ENCODE data around the gene AHRR.

The AHRR gene

DNA sequence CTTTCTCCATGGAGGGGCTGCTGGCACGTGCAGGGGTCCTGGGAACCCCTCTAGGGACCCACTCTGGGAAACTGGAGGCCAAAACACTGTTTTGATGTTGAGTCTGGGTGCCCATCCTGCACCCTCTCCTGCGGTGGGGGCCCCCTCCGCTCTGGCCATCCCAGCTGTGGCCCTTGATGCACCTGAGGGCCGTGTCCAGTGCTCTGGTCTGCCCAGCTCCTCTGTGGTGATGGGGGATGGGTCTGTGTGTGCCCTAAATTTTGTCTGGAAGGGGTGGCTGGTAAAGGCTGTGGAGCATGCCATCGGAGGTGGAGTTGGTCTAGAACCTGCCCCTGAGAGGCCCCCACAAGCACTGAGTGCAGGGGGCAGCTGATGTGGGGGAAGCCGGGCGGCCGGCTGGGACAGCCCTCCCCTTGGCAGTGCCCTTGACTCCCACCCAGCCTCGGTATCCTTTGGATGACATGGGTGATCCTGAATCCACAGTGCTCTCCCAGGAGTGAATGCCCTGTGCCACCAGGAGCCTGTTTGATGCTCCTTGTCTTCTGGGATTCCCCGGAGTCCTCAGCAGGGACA is 26.3 kb downstream of the AHRR start:
- no peak for DNase-seq

DNA sequence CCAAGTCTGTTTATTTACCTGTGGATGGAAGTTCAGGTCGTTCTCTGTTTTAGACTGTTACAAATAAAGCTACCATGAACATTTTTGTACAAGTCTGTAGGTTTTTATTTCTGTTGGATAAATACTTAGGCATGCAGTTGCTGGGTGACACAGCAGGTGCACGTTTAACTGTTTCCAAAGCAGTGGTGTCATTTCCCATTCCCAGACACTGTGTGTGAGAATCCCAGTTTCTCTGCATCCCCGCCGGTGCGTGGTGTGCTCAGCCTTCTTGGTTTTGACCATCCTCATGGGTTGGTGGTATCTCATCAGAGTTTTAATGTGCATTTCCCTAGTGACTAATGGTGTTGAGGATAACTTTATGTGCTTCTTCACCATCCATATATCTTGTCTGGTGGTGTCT is 27.2 kb downstream of the AHRR start:
- DNase-seq: no peak

DNA sequence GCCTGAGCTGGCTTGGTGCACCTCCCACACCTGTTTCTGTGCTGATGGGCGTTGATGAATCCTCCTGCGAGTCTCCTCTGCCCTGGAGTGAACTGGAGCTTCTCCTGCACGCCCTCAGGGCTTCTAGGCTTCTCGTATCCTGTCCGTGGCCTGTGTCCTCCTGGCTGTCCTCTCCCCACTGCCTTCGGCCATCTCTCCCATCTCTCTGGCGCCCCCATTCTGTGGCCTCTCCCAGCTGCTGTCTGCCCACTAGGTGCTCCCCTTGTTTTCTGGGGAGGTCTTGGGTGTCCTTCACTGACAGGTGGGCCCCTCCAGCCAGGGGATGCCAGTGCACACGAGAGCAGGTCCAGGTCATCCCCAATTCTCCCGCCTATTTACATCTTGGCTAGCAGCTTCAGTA is 28.8 kb downstream of the AHRR start:
- DNase-seq: no peak

DNA sequence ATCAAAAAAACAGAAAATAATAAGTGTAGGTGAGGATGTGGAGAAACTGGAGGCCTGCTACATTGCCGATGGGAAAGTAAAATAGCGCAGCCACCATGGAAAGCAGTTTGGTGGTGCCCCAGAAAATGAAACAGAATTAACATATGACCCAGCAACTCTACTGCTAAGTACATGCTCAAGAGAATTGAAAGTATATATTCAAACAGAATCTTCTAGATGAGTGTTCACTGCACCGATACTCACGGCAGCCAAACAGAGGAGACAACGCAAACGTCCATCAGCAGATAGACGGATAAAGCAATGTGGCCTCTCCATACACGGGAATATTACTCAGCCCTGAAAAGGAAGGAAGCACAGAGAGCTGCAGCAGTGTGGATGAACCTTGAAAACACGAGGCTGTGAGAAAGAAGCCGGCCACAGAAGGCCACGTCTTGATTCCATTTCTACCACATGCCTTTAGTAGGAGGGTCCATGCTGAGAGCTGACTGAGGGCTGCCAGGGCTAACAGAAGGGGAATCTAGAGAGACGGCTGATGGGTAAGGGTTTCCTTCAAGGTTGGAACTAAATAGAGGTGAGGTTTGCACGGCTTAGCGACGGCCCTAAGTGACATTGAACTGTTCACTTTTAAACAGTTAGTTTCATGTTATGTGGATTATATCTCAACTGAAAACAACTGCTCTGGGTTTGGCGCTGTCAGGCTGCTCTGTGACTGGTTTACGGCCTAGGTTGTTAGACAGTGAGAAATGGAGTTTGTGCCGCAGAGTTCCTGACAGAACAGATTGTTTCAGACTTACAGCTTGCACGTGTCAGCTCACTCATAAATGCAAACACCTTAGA is 29.8 kb downstream of the AHRR start:
- no peak for DNase-seq

DNA sequence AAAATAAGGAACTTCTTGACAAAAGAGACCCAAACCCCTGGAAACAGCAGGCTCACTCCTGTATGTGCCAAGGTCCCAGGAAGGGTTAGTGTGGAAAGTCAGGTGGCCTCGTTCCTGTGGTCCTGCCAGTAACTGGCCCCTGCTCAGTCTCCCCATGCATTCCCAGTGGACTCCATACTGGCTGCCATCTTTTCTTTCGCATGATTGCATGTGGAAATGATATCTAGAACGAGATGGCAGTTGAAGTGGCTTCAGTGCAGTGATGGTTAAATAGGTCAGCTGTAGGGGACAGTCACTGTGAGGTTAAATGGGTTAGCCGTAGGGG is 30.4 kb downstream of the AHRR start:
- no peak for DNase-seq

DNA sequence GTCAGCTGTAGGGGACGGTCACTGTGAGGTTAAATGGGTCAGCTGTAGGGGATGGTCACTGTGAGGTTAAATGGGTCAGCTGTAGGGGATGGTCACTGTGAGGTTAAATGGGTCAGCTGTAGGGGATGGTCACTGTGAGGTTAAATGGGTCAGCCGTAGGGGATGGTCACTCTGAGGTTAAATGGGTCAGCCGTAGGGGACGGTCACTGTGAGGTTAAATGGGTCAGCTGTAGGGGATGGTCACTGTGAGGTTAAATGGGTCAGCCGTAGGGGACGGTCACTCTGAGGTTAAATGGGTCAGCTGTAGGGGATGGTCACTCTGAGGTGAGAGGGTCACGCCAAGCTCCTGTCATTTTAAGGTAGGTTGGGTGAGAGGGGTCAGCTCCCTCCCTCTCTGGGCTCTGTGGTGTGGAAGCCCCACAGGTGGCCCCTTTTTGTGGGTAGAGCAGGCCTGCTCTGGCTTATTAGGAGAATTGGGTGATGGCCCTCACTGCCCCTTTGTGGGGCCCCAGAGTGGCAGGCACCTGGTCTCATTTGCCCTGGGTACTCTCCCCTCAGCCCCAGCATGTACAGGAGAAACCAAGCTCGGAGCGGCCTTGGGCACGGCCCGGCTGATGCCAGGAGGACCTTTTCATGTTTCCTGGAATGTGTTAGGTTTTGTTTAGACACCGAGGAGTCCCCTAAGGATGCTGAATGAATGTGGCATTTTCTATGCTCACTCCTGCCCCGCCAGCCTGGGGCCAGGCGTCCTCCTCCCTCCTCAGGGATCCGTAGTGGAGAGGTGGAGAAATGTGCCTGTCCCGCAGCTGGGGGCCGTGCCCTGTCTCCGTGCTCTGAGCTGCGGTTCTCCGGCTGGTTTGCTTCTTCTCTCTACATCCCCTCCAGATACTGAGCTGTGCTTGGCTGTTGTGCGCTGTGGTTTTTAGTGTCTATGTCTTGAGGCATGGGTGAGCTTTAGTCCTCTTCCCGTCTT is 31.4 kb downstream of the AHRR start:
- no peak for DNase-seq

DNA sequence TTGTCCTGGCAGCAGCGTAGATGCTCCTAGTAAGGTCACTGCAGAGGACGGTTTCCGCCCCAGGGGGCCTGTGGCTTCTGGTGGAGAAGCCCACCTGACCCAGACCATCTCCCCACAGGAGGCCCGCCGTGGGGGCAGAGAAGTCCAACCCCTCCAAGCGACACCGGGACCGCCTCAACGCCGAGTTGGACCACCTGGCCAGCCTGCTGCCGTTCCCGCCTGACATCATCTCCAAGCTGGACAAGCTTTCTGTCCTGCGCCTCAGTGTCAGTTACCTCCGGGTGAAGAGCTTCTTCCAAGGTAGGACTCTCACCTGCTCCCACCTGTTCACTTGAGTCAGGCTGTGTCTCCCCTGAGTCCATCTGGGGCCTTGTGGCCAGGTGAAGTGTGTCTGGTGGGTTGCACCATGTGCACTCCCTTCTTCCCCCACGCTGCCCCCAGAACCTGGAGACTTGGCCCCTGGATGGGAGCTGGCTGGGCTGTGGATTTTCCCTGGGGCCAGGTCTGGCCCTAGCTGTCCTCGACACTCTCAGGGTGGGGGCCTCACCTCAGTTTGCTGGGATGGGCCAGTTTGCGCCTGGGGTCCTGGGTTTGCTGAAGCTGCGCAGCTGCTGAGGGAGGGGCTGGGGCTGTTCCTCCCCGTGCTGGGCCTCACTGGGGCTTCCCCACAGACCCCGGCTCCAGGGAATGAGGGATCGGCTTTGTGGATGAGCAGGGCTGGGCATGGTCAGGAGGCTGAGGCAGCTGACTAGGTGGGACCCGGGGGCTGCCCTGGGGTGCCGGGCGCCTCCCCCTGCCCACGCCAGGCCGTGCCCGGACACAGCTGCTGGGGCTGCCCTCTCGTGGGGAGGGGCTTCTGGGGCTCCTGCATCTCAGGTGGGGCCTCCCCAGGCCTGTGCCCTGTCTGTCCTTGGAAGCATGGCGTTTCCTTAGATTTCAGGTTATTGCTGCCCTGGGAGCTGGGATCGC is 32.4 kb downstream of the AHRR start:
- no peak for DNase-seq

DNA sequence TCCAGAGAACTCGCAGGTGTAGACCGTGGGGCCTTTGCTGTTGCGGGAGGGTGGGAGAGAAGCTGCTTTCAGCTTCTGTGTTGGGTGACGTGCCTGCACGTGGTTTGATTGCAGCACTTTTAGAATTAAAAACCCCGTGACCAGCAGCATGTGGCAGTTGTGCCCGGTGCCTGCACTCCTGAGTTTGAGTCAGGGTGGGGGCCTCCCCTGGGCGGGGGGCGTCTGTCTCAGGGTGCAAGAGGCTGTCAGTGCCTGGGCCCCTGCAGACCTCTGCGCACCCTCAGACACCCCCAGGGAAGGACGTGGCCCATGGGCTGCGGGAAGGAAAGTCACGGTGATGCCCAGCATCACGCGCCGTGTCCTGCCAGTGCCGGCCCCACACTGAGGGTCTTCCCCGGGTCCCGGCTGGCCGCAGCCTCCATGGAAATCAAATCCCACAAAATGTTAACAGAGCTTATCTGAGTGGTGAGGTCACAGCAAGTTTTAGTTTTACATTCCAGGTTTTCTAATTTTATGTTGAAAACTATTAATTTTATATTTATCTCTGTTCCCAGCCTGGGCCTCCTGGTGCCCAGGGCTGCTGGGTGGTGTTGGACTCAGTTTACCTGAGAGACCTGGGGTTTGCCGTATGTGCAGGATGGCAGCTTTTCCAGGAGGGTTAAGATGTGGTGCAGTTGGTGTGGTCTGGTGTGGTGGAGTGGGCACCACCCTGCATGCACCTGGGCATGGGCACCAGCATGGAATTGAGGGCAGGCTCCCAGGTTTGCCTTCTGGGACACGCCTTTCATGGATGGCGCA is 33.3 kb downstream of the AHRR start:
- no peak for DNase-seq

DNA sequence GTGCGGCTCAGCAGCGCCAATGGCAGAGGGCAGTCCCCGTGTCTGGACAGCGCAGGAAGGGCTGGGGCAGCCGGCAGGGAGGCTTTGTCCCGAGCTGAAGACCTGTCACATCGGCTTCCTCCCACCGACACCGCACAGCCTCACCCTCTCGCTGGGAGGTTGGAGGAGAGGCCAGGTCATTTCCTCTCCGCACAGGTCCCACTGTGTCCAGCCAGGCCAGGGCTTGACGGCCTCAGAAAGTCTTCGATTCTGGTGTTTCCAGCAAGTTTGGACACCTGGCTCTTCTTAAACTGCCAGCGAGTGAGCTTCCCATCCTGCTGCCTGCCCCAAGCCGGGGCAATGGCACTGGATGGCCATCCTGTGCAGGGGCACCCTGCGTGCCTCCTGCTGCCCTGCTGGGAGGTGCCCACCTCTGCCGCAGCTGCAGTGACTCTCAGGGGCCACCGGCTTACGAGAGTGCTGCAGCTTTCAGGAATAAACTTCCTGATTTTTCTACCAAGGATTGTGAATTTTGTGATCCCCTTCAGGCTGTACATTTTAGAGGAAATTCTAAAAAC is 33.9 kb downstream of the AHRR start:
- no peak for DNase-seq

DNA sequence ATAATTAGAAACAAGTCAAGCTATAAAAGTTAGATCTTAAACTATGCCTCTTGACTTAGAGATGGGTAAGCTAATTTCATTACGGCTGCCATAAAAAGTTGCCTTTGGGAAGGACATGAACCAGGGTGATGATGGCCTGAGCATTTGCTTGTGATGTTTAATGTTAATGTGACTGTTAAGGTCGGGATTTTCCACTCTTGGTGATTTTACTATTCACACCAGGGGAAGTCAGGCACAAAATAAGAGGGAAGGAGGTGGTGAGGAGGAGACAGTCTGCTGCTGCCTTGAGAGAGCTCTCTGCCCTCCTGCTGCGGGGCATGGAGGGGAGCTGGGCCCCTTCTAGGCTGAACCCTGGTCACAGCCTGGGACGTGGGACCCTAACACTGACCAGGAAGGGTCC is 34.4 kb downstream of the AHRR start:
- DNase-seq: no peak

DNA sequence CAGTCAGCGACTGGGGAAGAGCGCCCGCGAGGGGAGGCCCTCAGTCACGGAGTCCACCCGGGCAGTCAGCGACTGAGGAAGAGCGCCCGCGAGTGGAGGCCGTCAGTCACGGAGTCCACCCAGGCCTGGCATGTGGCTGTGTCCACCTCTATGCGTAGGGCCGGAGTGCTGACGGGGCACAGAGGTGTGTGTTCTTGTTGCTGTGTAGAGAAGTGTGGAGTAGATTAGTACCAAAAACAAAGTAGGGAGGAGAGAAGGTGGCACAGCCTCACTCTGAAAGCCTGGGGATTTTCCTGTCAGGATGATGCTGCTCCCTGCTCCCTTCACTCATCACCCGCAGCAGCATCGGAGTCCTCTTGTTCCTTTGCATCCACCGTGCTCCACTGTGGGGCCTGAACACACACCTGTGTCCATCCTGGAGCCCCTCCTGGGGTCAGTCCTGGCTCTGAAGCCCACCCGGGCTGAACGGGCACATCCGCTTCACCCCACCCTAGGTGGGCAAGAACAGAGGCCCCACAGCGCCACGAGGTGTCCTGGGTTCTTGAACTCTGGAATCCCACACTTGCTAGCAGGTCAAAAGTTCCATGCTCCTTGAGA is 37.9 kb downstream of the AHRR start:
- DNase-seq: no peak

DNA sequence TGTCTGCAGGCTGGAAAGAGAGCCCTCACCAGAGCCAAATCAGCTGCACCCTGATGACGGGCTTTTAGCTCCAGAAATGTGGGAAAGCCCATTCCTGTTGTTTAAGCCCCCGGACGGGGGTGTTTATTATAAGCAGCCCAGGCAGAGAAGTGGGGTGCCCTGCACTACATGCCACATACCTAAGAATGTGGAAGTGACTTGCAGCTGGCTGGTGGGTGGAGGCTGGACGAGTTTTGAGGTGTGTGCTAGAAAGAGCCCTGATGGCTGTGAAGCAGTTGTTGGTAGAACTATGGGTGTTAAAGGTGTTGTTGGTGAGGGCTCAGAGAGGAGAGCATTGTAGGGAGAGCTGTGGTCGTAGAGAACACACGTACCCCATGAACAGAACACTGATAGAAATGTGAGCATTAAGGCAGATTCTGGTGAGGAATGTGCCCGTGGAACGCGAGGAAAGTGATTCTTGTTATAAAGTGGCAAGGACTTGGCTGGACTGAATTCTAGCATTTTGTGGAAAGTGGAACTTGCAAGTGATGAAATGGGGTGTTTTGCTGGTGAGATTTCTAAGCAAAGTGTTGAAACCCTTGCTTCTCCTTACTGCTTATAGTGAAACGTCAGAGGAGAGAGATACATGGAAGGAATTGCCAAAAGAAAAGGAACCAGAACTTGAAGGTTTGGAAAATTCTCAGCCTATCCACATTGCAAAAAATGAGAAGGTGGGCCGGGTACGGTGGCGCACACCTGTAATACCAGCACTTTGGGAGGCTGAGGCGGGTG is 38.9 kb downstream of the AHRR start:
- no peak for DNase-seq

DNA sequence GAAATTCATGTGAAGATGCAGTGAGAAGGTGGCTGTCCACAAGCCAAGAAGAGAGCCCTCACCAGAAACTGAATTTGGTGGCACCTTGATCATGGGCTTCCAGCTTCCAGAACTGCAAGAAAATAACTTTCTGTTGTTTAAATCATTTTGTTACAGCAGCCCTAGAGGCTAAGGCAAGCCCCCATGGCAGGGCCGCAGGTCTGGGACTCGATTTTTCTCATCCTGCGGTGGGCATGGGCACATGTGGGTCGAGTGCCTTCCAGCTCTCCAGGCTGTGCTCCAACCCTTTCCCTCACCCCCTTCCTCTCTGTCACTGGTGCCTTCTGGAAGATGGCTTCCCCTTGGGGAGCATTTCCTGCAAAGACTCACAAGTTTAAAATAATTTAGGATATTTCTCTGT is 40.7 kb downstream of the AHRR start:
- DNase-seq: no peak

DNA sequence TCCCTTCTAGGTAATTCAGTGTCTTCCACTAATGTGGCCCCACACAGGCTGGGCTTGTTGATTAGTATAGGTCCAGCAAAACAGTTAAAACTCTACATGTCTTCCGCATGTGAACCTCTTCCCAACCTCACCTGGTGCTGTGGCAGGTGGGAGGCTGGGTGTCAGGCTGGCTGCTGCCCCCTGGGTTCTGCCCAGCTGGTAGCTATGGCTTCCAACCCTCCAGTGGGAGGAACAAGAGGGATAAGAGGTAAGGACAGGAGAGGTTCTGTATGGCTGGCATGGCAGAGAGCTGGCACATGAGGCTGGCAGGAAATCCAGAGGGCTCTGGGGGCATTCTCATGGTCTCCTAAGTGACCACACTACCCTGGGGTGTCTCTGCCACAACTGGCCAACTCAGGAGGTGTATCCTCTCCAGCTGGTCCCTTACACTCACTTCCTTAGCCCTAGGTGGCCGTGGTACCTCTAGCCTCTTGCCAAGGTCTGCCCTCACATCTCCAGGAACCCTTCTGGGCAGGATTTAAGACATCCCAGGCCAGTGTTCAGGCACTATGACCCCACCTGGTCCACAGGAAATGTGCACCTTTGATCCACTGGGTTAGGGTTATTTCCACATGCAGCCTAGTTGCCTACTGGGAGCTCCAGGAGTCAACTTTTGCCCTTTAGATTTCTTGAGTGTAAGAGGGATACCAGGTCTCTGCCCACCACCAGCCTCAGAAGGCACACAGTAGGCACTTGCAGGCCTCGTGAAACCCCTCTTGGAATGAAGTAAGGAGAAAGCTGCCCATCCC is 41.7 kb downstream of the AHRR start:
- DNase-seq: no peak

DNA sequence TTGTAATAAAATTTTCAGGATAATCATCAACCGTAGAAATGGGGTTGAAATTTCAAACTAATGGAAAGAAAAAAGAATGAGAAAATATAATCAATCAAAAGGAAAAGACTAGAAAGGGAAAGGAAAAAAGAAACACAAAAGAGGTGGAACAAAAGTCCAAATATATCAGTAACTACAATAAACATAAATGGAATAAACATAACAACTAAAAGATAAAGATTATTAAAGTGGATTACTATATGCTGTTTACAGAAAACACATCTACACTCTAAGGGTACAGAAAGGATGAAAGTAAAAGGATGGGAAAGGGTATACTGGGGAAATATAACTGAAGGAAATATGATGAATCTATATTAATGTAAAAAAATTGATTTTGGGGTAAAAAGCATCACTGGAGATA is 43.0 kb downstream of the AHRR start:
- DNase-seq: no peak

DNA sequence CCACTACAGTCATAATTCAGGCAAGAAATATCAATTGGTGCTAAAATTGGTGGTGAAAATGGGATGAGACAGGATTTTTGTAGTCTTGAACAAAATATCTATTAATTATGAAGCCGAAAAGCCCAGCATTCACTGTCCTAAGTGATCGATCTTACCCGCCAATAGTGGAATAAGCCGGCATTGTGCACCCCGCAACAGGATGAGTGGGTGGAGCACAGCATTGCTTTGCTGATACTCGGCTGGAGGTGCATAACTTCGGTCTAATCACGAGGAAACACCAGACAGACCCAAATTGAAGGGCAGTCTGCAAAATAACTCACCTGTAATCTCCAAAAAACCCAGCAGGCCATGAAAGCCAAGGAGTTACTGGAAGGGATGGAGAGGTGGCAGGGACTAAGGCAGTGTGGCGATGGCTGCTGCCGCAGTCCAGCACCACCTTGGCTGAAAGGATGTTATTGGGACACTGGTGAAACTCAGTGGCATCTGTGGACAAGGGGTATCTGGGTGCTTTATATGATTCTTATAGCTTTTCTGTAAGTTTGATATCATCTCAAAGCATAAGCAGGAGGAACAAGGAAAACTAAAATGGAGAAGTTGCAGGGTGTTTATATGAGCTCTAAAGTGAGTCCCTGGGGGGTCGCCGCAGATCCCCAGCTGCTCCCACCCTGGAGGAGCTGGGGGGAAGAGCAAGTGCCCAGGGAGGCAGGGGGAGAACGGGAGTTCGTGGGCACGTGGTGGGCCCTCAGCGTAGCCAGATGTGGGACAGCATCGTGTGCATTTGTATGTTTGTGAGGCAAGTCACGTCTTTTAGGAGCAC is 45.2 kb downstream of the AHRR start:
- DNase-seq: no peak

DNA sequence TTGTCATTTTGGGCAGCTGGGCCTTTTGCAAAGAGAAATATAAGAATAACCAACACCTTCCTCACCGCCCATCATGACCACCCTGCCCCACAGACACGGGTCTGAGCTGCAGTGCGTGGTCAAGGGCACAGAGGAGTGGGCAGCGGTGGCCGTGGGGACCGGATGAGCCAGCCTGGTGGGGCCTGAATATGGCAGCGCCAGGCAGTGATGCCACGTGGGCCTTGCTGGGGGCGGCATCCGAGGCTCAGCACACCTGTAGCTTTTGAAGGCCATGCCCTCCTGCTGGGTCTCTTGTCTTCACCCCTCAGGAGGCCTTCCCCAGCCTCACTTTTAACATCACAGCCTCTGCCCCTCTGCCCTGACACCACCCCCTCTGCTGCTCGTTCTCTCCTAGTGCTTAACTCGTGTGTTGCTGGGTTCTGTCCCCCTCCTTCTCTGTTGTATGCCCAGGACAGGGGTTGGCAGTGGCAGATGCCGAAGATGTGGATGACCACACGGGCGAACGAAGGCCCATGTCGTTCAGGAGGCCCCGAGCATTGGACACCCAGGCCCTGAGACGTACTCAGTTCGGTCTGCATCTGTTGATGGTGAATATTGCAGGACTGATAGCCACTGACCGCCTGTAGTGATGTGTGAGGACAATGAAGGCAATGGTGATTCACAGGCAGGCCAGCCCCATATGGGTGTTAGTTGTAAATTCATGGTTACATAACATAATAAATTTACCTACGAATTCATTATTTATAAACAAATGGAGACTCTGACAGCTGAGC is 46.0 kb downstream of the AHRR start:
- DNase-seq: no peak

All from stimulated activated CD4-positive, alpha-beta T cell treated with anti-CD3 and anti-CD28 coated beads, Interleukin-1b, Interleukin-23, amount 100 ng/mL, for 48 hours (primary cell).